Nephron progenitor cell (in vitro differentiated cells): Measurements from ENCODE around the gene SSTR4.

ENCODE experiments used
- DNase-seq: peaks from one replicate; pipeline ENCODE4 v3.0.0; 2021
- H3K27ac Mint-ChIP-seq: 2 replicates; pipeline ENCODE4 v1.8.0; 2021; ENCODE audit warnings: mild to moderate bottlenecking, moderate library complexity, mixed read lengths
- H3K27me3 Mint-ChIP-seq: 2 replicates; pipeline ENCODE4 v1.8.0; 2021; ENCODE audit warnings: mild to moderate bottlenecking, low read depth, mixed read lengths; ENCODE audit not compliant: poor library complexity
- H3K36me3 Mint-ChIP-seq: 2 replicates; pipeline ENCODE4 v1.8.0; 2021; ENCODE audit warnings: low read depth, mixed read lengths
- H3K4me1 Mint-ChIP-seq: 2 replicates; pipeline ENCODE4 v1.8.0; 2021; ENCODE audit warnings: mixed read lengths
- H3K4me3 Mint-ChIP-seq: 2 replicates; pipeline ENCODE4 v1.8.0; 2021; ENCODE audit warnings: mild to moderate bottlenecking, moderate library complexity, mixed read lengths
- H3K9me3 Mint-ChIP-seq: 2 replicates; pipeline ENCODE4 v1.8.0; 2021; ENCODE audit warnings: mild to moderate bottlenecking, moderate library complexity, mixed read lengths
- CTCF ChIP-seq: fragments of 200-600 bp; sonication (generic); IDR thresholded peaks from 2 replicates; pipeline ENCODE4 v1.5.0; 2021; ENCODE audit warnings: antibody characterized with exemption

Gene SSTR4

GRCh38 chr20:23061262-23061661 is 26.1 kb downstream of the SSTR4 start:
- Mint-ChIP-seq H3K9me3 (peaks cover 6% of the 10 kb centered on the region), H3K4me3 (no peak overlapping the region), H3K27me3 (peaks cover 6% of the 10 kb centered on the region), H3K27ac (no peak overlapping the region), H3K4me1 (peaks cover 5% of the 10 kb centered on the region), H3K36me3 (no peaks in the 10 kb centered on the region)
- no peak for DNase-seq
- no peak for TF ChIP-seq CTCF

- Mint-ChIP-seq H3K4me3 (no peak overlapping the region), H3K27ac (no peak overlapping the region), H3K36me3 (no peaks in the 10 kb centered on the region), H3K4me1 (peaks cover 5% of the 10 kb centered on the region), H3K9me3 (no peaks in the 10 kb centered on the region), H3K27me3 (peaks cover 10% of the 10 kb centered on the region)
- no peak for DNase-seq
- peak; percentile 12 for TF ChIP-seq CTCF
Observed at GRCh38 chr20:23061734-23062561, 26.8 kb downstream of the SSTR4 start.

GRCh38 chr20:23062632-23063031 is 27.5 kb downstream of the SSTR4 start:
- no peak for TF ChIP-seq CTCF
- peaks cover 5% of the 10 kb centered on the region for H3K4me1 Mint-ChIP-seq
- DNase-seq, result no peak
- H3K9me3 Mint-ChIP-seq, result no peaks in the 10 kb centered on the region
- no peak overlapping the region for H3K4me3 Mint-ChIP-seq
- H3K27me3 Mint-ChIP-seq, result peaks cover 10% of the 10 kb centered on the region
- no peak overlapping the region for H3K27ac Mint-ChIP-seq
- H3K36me3 Mint-ChIP-seq, result no peaks in the 10 kb centered on the region

GRCh38 chr20:23063168-23063567 is 28.1 kb downstream of the SSTR4 start:
- H3K27ac Mint-ChIP-seq, result no peak overlapping the region
- no peak for DNase-seq
- H3K4me1 Mint-ChIP-seq, result peaks cover 5% of the 10 kb centered on the region
- no peaks in the 10 kb centered on the region for H3K36me3 Mint-ChIP-seq
- peaks cover 7% of the 10 kb centered on the region for H3K27me3 Mint-ChIP-seq
- TF ChIP-seq CTCF, result no peak
- H3K4me3 Mint-ChIP-seq, result no peak overlapping the region
- H3K9me3 Mint-ChIP-seq, result no peaks in the 10 kb centered on the region

- no peak overlapping the region for H3K4me3 Mint-ChIP-seq
- no peak overlapping the region for H3K27ac Mint-ChIP-seq
- DNase-seq, result no peak
- H3K4me1 Mint-ChIP-seq, result peaks cover 5% of the 10 kb centered on the region
- no peak for TF ChIP-seq CTCF
- no peaks in the 10 kb centered on the region for H3K9me3 Mint-ChIP-seq
- peaks cover 10% of the 10 kb centered on the region for H3K27me3 Mint-ChIP-seq
- no peaks in the 10 kb centered on the region for H3K36me3 Mint-ChIP-seq
Observed at GRCh38 chr20:23063581-23063980, 28.5 kb downstream of the SSTR4 start.
